B cell (primary cell): ENCODE results near the gene IL36A.

Source experiments
- EZH2 ChIP-seq: IDR thresholded peaks from 2 replicates; pipeline ENCODE4 v1.6.1; 2012; ENCODE audit warnings: borderline replicate concordance, low read depth, mild to moderate bottlenecking, moderate library complexity, low read length; ENCODE audit not compliant: insufficient read depth, poor library complexity, severe bottlenecking
- TF ChIP-seq, protein P1 (sequence below): fragments of 200-600 bp; IDR thresholded peaks from one replicate; pipeline ENCODE4 v1.8.0; 2022; ENCODE audit warnings: antibody characterized with exemption, mild to moderate bottlenecking

DNA sequence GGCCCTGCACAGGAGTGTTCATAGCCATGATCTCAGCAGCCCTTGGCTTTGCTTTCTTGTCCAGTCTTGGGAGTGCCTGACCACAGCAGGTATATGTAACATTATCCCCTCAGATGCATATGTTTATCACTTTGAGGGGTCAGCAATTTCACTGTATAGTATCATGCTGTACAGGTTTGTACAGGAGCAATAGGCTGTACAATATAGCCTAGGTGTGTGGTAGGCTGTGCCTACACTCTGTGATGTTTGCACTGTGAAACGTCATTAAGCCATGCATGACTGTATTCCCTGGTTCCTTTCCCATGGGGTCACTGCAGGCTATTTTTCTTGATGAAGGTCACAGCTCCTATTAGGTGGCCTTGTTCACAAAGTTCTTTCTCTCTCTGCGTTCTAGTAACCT lies 32.1 kb upstream of the IL36A start:
- no peak for TF ChIP-seq EZH2
- TF ChIP-seq, protein P1, sequence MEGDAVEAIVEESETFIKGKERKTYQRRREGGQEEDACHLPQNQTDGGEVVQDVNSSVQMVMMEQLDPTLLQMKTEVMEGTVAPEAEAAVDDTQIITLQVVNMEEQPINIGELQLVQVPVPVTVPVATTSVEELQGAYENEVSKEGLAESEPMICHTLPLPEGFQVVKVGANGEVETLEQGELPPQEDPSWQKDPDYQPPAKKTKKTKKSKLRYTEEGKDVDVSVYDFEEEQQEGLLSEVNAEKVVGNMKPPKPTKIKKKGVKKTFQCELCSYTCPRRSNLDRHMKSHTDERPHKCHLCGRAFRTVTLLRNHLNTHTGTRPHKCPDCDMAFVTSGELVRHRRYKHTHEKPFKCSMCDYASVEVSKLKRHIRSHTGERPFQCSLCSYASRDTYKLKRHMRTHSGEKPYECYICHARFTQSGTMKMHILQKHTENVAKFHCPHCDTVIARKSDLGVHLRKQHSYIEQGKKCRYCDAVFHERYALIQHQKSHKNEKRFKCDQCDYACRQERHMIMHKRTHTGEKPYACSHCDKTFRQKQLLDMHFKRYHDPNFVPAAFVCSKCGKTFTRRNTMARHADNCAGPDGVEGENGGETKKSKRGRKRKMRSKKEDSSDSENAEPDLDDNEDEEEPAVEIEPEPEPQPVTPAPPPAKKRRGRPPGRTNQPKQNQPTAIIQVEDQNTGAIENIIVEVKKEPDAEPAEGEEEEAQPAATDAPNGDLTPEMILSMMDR: no peak
